GM18951 (cell line): ENCODE measurements around the gene KCNK5.

ENCODE experiments used
- POLR2A ChIP-seq: IDR thresholded peaks from 4 replicates; pipeline ENCODE4 v1.6.1; 2011; ENCODE audit warnings: mild to moderate bottlenecking; ENCODE audit not compliant: insufficient read length, insufficient read depth; ENCODE audit errors: extremely low read depth
- in situ Hi-C: fragments of 300-500 bp; cut with MboI; formaldehyde crosslinking; loops from one replicate; pipeline ENCODE4 v1.12.0; 2022; ENCODE audit warnings: low sequenced_read_pairs, mixed read lengths, inconsistent platforms; ENCODE audit not compliant: unreplicated experiment

Gene KCNK5

GRCh38 chr6:39260456-39260855 lies 31.2 kb upstream of the KCNK5 start:
- in situ Hi-C loops = no loop called here
- no peak for TF ChIP-seq POLR2A

GRCh38 chr6:39256294-39256940 lies 27.1 kb upstream of the KCNK5 start:
- TF ChIP-seq POLR2A = no peak
- in situ Hi-C loops = no loop called here

- in situ Hi-C loops = no loop called here
- no peak for TF ChIP-seq POLR2A
Measured at GRCh38 chr6:39254999-39255535, 25.8 kb upstream of the KCNK5 start.

- TF ChIP-seq POLR2A = no peak
- in situ Hi-C loops = no loop called here
Measured at GRCh38 chr6:39251406-39251805, 22.1 kb upstream of the KCNK5 start.

GRCh38 chr6:39250507-39250906 lies 21.2 kb upstream of the KCNK5 start:
- in situ Hi-C loops = no loop called here
- TF ChIP-seq POLR2A = no peak

- no peak for TF ChIP-seq POLR2A
- in situ Hi-C loops = no loop called here
Measured at GRCh38 chr6:39249278-39249677, 20.0 kb upstream of the KCNK5 start.

- no peak for TF ChIP-seq POLR2A
- in situ Hi-C loops = no loop called here
Measured at GRCh38 chr6:39247667-39248194, 18.5 kb upstream of the KCNK5 start.

- in situ Hi-C loops = no loop called here
- no peak for TF ChIP-seq POLR2A
Measured at GRCh38 chr6:39243809-39244208, 14.5 kb upstream of the KCNK5 start.

- no peak for TF ChIP-seq POLR2A
- in situ Hi-C loops = no loop called here
Measured at GRCh38 chr6:39240155-39240757, 11.0 kb upstream of the KCNK5 start.

- in situ Hi-C loops = no loop called here
- TF ChIP-seq POLR2A = no peak
Measured at GRCh38 chr6:39239527-39240154, 10.4 kb upstream of the KCNK5 start.

GRCh38 chr6:39236742-39237141 lies 7.5 kb upstream of the KCNK5 start:
- in situ Hi-C loops = no loop called here
- no peak for TF ChIP-seq POLR2A

- in situ Hi-C loops = no loop called here
- TF ChIP-seq POLR2A = no peak
Measured at GRCh38 chr6:39233333-39233732, 4.1 kb upstream of the KCNK5 start.

- in situ Hi-C loops = no loop called here
- no peak for TF ChIP-seq POLR2A
Measured at GRCh38 chr6:39231521-39232243, 2.4 kb upstream of the KCNK5 start.

GRCh38 chr6:39230654-39231035 lies 1.4 kb upstream of the KCNK5 start:
- in situ Hi-C loops = no loop called here
- no peak for TF ChIP-seq POLR2A
